ENCODE results near the gene ZEB1.
"Not testable (repeated sequence)": the region's sequence is repeated elsewhere in the genome, so short reads cannot be mapped to it uniquely, and the experiment has no call there.

Gene ZEB1

GRCh38 chr10:31401287-31401686, 82.3 kb downstream of the ZEB1 start:
- TF ChIP-seq ZFX (IDR thresholded peaks at IDR 0.05) (no peak), CTCF (conservative IDR thresholded peaks at IDR 0.05) (no peak)
- no peak overlapping the region for H3K27ac ChIP-seq

GRCh38 chr10:31404640-31405039, 85.6 kb downstream of the ZEB1 start:
- no peak overlapping the region for H3K27ac ChIP-seq
- TF ChIP-seq ZFX (IDR thresholded peaks at IDR 0.05) (no peak), CTCF (conservative IDR thresholded peaks at IDR 0.05) (no peak)

GRCh38 chr10:31405829-31406228, 86.8 kb downstream of the ZEB1 start:
- not testable (repeated sequence) for H3K27ac ChIP-seq

- H3K27ac ChIP-seq = not testable (repeated sequence)
These were observed 93.4 kb downstream of the ZEB1 start for GRCh38 chr10:31412397-31412796.

- H3K27ac ChIP-seq = no peak overlapping the region
- TF ChIP-seq CTCF (conservative IDR thresholded peaks at IDR 0.05) (no peak), ZFX (IDR thresholded peaks at IDR 0.05) (no peak)
These were observed 94.3 kb downstream of the ZEB1 start for GRCh38 chr10:31413325-31413724.

- H3K27ac ChIP-seq = no peak overlapping the region
- TF ChIP-seq ZFX (IDR thresholded peaks at IDR 0.05) = no peak
- no peak for TF ChIP-seq CTCF (conservative IDR thresholded peaks at IDR 0.05)
These were observed 99.5 kb downstream of the ZEB1 start for GRCh38 chr10:31418481-31418880.

GRCh38 chr10:31419394-31420063, 100.5 kb downstream of the ZEB1 start:
- TF ChIP-seq CTCF (conservative IDR thresholded peaks at IDR 0.05) = no peak
- no peak for TF ChIP-seq ZFX (IDR thresholded peaks at IDR 0.05)
- H3K27ac ChIP-seq = no peak overlapping the region

- H3K27ac ChIP-seq = no peak overlapping the region
- TF ChIP-seq ZFX (IDR thresholded peaks at IDR 0.05) (no peak), CTCF (conservative IDR thresholded peaks at IDR 0.05) (no peak)
These were observed 102.3 kb downstream of the ZEB1 start for GRCh38 chr10:31421322-31421721.
